IMR-90 (cell line): ENCODE data around the gene MAN1C1. TPM values are rescaled to one million over a fixed set of nuclear protein-coding genes. Genes with fewer than 3 reads are reported as not detected.

ENCODE experiments used
- ATAC-seq: fragments of 200-7000 bp; cut with Tn5 transposase; 2 replicates; pipeline ENCODE4 v1.9.1; 2020; ENCODE audit warnings: low read depth, mild to moderate bottlenecking, moderate library complexity
- BruUV-seq: library from RNA; stranded (reverse); fragments of 400-500 nt; replicated peaks from 2 replicates; lab custom pipeline; 2021; lab: Mats Ljungman, UMichigan
- CTCF ChIA-PET: fragments of 300-600 bp; formaldehyde crosslinking; extraction: SDS; loops from one replicate; lab custom pipeline; 2021; ENCODE audit warnings: antibody characterized with exemption; lab: Yijun Ruan, JAX
- POLR2A ChIA-PET: fragments of 300-600 bp; sonication (Branson Sonifier 250); formaldehyde crosslinking; loops from one replicate; lab custom pipeline; 2022; ENCODE audit warnings: antibody characterized with exemption; ENCODE audit not compliant: unreplicated experiment; lab: Charles Lee
- DNase-seq: peaks from one replicate; pipeline ENCODE4 v3.0.0; 2013
- H2AFZ ChIP-seq: replicated peaks from 2 replicates; pipeline ENCODE3; 2013; ENCODE audit warnings: low read length, mild to moderate bottlenecking; ENCODE audit not compliant: poor library complexity
- H2AK5ac ChIP-seq: 2 replicates; pipeline ENCODE4 v1.6.1; 2013; ENCODE audit warnings: low read depth, low read length, inconsistent platforms
- H2AK9ac ChIP-seq: replicated peaks from 2 replicates; pipeline ENCODE3; 2013; ENCODE audit warnings: mild to moderate bottlenecking, low read depth, low read length, moderate library complexity; ENCODE audit not compliant: poor library complexity
- H2BK120ac ChIP-seq: 2 replicates; pipeline ENCODE4 v1.6.1; 2013; ENCODE audit warnings: low read depth, low read length, inconsistent platforms
- H2BK15ac ChIP-seq: 3 replicates; pipeline ENCODE4 v1.6.1; 2013; ENCODE audit warnings: low read depth, low read length, inconsistent platforms
- H2BK20ac ChIP-seq: 2 replicates; pipeline ENCODE4 v1.6.1; 2013; ENCODE audit warnings: low read depth, mild to moderate bottlenecking, inconsistent platforms, low read length, moderate library complexity
- H2BK5ac ChIP-seq: 2 replicates; pipeline ENCODE4 v1.6.1; 2013; ENCODE audit warnings: mild to moderate bottlenecking, low read depth, low read length, inconsistent platforms; ENCODE audit not compliant: poor library complexity, severe bottlenecking
- H3K14ac ChIP-seq: replicated peaks from 2 replicates; pipeline ENCODE4 v1.6.1; 2013; ENCODE audit warnings: low read depth, low read length, inconsistent platforms
- H3K18ac ChIP-seq: 2 replicates; pipeline ENCODE4 v1.6.1; 2013; ENCODE audit warnings: low read depth, low read length, control low read depth
- H3K23ac ChIP-seq: 2 replicates; pipeline ENCODE4 v1.6.1; 2013; ENCODE audit warnings: low read depth, low read length, inconsistent platforms
- H3K27ac ChIP-seq: 2 replicates; pipeline ENCODE4 v1.5.1; 2013; ENCODE audit warnings: mild to moderate bottlenecking, control low read depth, low read length; ENCODE audit not compliant: insufficient read depth
- H3K27me3 ChIP-seq: 2 replicates; pipeline ENCODE4 v1.6.1; 2013; ENCODE audit warnings: low read length; ENCODE audit not compliant: control insufficient read depth, insufficient read depth
- H3K36me3 ChIP-seq: 2 replicates; pipeline ENCODE4 v1.6.1; 2013; ENCODE audit warnings: low read length, mixed read lengths; ENCODE audit not compliant: control insufficient read depth, insufficient read depth
- H3K4ac ChIP-seq: 2 replicates; pipeline ENCODE4 v1.6.1; 2013; ENCODE audit warnings: low read depth, low read length, inconsistent platforms
- H3K4me1 ChIP-seq: 2 replicates; pipeline ENCODE4 v1.6.1; 2013; ENCODE audit warnings: low read length, mixed read lengths; ENCODE audit not compliant: control insufficient read depth, insufficient read depth
- H3K4me2 ChIP-seq: 2 replicates; pipeline ENCODE4 v1.6.1; 2013; ENCODE audit warnings: low read depth, mild to moderate bottlenecking, control low read depth, low read length, moderate library complexity
- H3K4me3 ChIP-seq: 2 replicates; pipeline ENCODE4 v1.5.1; 2013; ENCODE audit warnings: low read depth, mild to moderate bottlenecking, control low read depth, low read length, moderate library complexity; ENCODE audit not compliant: insufficient read depth
- H3K56ac ChIP-seq: 2 replicates; pipeline ENCODE4 v1.6.1; 2013; ENCODE audit warnings: low read length, inconsistent platforms; ENCODE audit not compliant: insufficient read depth; ENCODE audit errors: extremely low read depth
- H3K79me1 ChIP-seq, 2 experiments: 2 replicates each; pipeline ENCODE4 v1.6.1; 2013; ENCODE audit warnings: low read length in 2 of 2, inconsistent platforms in 1 of 2, low read depth in 1 of 2
- H3K9ac ChIP-seq: 2 replicates; pipeline ENCODE4 v1.6.1; 2013; ENCODE audit warnings: low read depth, low read length, control low read depth
- H3K9me1 ChIP-seq: 2 replicates; pipeline ENCODE4 v1.6.1; 2013; ENCODE audit warnings: low read length, inconsistent platforms; ENCODE audit not compliant: insufficient read depth
- H3K9me3 ChIP-seq: 2 replicates; pipeline ENCODE4 v1.6.1; 2013; ENCODE audit warnings: low read length; ENCODE audit not compliant: control insufficient read depth, insufficient read depth
- H4K20me1 ChIP-seq: 2 replicates; pipeline ENCODE4 v1.6.1; 2013; ENCODE audit warnings: low read length, inconsistent platforms; ENCODE audit not compliant: insufficient read depth
- H4K5ac ChIP-seq: 2 replicates; pipeline ENCODE4 v1.6.1; 2013; ENCODE audit warnings: mild to moderate bottlenecking, low read depth, low read length, control low read depth
- H4K8ac ChIP-seq, 2 experiments: 2 replicates each; pipeline ENCODE4 v1.6.1; 2013; ENCODE audit warnings: low read depth in 2 of 2, low read length in 2 of 2, control low read depth in 1 of 2, inconsistent platforms in 1 of 2
- H4K91ac ChIP-seq: 2 replicates; pipeline ENCODE4 v1.6.1; 2013; ENCODE audit warnings: low read depth, low read length, inconsistent platforms; ENCODE audit not compliant: insufficient read depth
- CHD1 ChIP-seq: IDR thresholded peaks from 2 replicates; pipeline ENCODE4 v1.6.1; 2012; ENCODE audit warnings: low read depth, low read length, improper control_type of control experiment
- MAZ ChIP-seq: IDR thresholded peaks from 2 replicates; pipeline ENCODE4 v1.6.1; 2012; ENCODE audit warnings: low read depth, mild to moderate bottlenecking, low read length, improper control_type of control experiment, moderate library complexity, borderline replicate concordance
- MXI1 ChIP-seq: IDR thresholded peaks from 2 replicates; pipeline ENCODE4 v1.6.1; 2012; ENCODE audit warnings: low read depth, mild to moderate bottlenecking, low read length, moderate library complexity, borderline replicate concordance
- RAD21 ChIP-seq: IDR thresholded peaks from 2 replicates; pipeline ENCODE4 v1.6.1; 2012; ENCODE audit warnings: low read length, improper control_type of control experiment
- SMC3 ChIP-seq: fragments of 150-350 bp; IDR thresholded peaks from 2 replicates; pipeline ENCODE4 v1.6.1; 2016; ENCODE audit warnings: low read depth, mild to moderate bottlenecking, antibody characterized with exemption, low read length, moderate library complexity
- WGBS, 2 experiments: methylation state at CpG; one replicate each; pipeline versions ENCODE4 v1.1.5 to v1.1.7; 2013; ENCODE audit warnings: missing lambda C conversion rate in 2 of 2; ENCODE audit not compliant: insufficient read length in 1 of 2; ENCODE audit errors: extremely low coverage in 2 of 2; 5-methylcytosine and 5-hydroxymethylcytosine counted together
- dilution Hi-C: fragments of 300-500 bp; cut with HindIII; formaldehyde crosslinking; loops from one replicate; pipeline ENCODE4 v1.14.3; 2018; ENCODE audit warnings: low sequenced_read_pairs; ENCODE audit not compliant: unreplicated experiment
- in situ Hi-C: fragments of 300-500 bp; cut with MboI; formaldehyde crosslinking; loops from 3 replicates; pipeline ENCODE4 v1.14.3; 2019; ENCODE audit warnings: low sequenced_read_pairs, inconsistent platforms, mixed read lengths
- intact Hi-C: fragments of 100-400 bp; cut with micrococcal nuclease; formaldehyde crosslinking; loops from 2 replicates; pipeline ENCODE4 v1.10.0; 2022
- polyA plus RNA-seq, 3 experiments: library from polyadenylated mRNA; depleted of rRNA; stranded (reverse); fragments of >200 nt; gene quantifications; 2 replicates each; pipeline ENCODE4 v1.2.3, GENCODE V29; 2012; ENCODE audit warnings: low replicate concordance in 1 of 3
- total RNA-seq: library from RNA; depleted of rRNA; stranded (reverse); fragments of >200 nt; gene quantifications from 2 replicates; pipeline ENCODE4 v1.2.3, GENCODE V29; 2012
- TF ChIP-seq, protein P1 (sequence below): fragments of 150-350 bp; IDR thresholded peaks from 2 replicates; pipeline ENCODE4 v1.6.1; 2017; ENCODE audit warnings: mild to moderate bottlenecking, antibody characterized with exemption, low read length, low read depth

Gene MAN1C1
- total and polyA plus RNA-seq, 2 of the 4 experiments (the other 2 are of a cell fraction): 3.2 to 11.3 TPM

DNA sequence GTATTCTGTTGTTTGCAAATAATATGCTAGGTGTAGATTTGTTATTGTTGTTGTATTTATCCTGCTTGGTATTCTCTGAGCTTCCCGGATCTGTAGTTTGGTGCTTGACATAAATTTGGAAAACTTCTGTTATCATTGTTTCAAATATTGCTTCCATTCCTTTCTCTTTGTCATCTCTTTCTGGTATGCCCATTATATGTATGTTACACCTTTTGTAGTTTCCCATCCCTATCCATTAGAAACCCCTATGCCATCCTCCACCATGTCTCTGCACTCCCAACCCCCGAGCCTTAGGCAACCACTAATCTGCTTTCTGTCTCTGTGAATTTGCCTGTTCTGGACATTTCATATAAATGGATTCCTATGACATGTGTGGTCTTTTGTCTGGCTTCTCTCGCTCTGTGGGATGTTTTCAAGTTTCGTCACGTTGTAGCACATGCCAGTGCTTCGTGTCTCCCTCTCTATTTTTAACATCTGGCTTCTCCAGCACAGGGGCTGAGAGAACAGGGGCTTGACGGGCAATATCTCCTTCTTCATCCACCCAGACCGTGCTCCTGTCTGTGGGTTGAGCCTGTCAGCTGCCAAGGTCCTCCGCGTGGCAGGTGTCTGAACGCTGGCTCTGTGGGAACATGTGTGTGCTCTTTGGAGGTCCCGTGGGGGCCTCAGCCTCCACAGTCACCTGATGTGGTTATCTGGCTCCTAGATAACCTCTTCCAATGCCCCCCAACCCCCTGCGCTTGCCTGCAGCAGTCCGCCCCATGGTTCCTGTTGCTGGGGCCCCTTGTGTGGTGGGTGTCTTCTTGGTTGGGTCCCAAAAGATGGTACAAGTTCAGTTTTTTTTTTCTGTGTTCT is 32.8 kb upstream of the MAN1C1 start:
- WGBS, 2 experiments: 70% methylated on average over 2 of the region's 14 CpGs; no CpG with 5 or more reads in 1 of the 2 experiments
- Histone ChIP-seq H3K4me2 (no peak overlapping the region), H3K4me3 (no peak overlapping the region), H3K27ac (no peak overlapping the region), H2AK9ac (no peak overlapping the region), H2BK5ac (no peak overlapping the region), H3K4me1 (peaks cover 4% of the 10 kb centered on the region; the same call in 1 of the 2 replicates), H3K56ac (no peak overlapping the region), H4K5ac (no peak overlapping the region), H3K9ac (no peak overlapping the region), H3K9me1 (no peaks in the 10 kb centered on the region), H3K79me1 (no peaks in the 10 kb centered on the region), H3K4ac (no peak overlapping the region), H3K18ac (no peak overlapping the region), H3K23ac (no peak overlapping the region), H2BK15ac (no peak overlapping the region), H3K27me3 (peaks cover 3% of the 10 kb centered on the region), H3K36me3 (no peaks in the 10 kb centered on the region), H4K8ac (no peak overlapping the region), H4K91ac (no peak overlapping the region), H2AK5ac (no peak overlapping the region), H4K20me1 (no peaks in the 10 kb centered on the region), H2BK120ac (no peak overlapping the region), H2BK20ac (no peak overlapping the region), H2AFZ (no peak overlapping the region), H3K9me3 (peaks cover 4% of the 10 kb centered on the region; the same call in 1 of the 2 replicates), H3K14ac (no peak overlapping the region)
- CTCF ChIA-PET: no interaction called here
- in situ Hi-C loops: no loop called here
- no TSS peak for BruUV-seq
- POLR2A ChIA-PET: no interaction called here
- ATAC-seq (no peak), DNase-seq (no peak)
- TF ChIP-seq MXI1 (no peak), MAZ (no peak), CHD1 (no peak), SMC3 (no peak), RAD21 (no peak)
- TF ChIP-seq, protein P1, sequence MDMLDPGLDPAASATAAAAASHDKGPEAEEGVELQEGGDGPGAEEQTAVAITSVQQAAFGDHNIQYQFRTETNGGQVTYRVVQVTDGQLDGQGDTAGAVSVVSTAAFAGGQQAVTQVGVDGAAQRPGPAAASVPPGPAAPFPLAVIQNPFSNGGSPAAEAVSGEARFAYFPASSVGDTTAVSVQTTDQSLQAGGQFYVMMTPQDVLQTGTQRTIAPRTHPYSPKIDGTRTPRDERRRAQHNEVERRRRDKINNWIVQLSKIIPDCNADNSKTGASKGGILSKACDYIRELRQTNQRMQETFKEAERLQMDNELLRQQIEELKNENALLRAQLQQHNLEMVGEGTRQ: no peak
- intact Hi-C loops: no loop called here
- dilution Hi-C loops: no loop called here
